Gastroesophageal sphincter (tissue), 4 donors: ENCODE results near the gene LAG3. TPM values are rescaled to one million over a fixed set of nuclear protein-coding genes. Genes with fewer than 3 reads are reported as not detected.

ENCODE experiments used
- ATAC-seq: fragments of 150-250 bp; one replicate; pipeline ENCODE4 v1.9.1; 2016; ENCODE audit warnings: mild to moderate bottlenecking, moderate library complexity
- H3K27ac ChIP-seq, 4 donors: fragments of 200-600 bp; sonication (generic) in 3 of 4; 1 replicate in 3 of 4; 2 replicates in 1 of 4; pipeline ENCODE4 v1.5.1; 2016 to 2019
- H3K27me3 ChIP-seq: fragments of 200-600 bp; sonication (generic); one replicate; pipeline ENCODE4 v1.5.1; 2019
- H3K36me3 ChIP-seq, 2 donors: fragments of 200-600 bp; sonication (generic); one replicate each; pipeline ENCODE4 v1.5.1; 2019; ENCODE audit warnings: control low read depth in 1 of 2
- H3K4me1 ChIP-seq, 3 donors: fragments of 200-600 bp; sonication (generic); 1 replicate in 2 of 3; 2 replicates in 1 of 3; pipeline ENCODE4 v1.5.1; 2016 to 2019; ENCODE audit warnings: control low read depth in 2 of 3
- H3K4me3 ChIP-seq, 2 donors: fragments of 200-600 bp; sonication (generic); one replicate each; pipeline ENCODE4 v1.5.1; 2019; ENCODE audit warnings: mild to moderate bottlenecking in 1 of 2, moderate library complexity in 1 of 2
- H3K9me3 ChIP-seq, 3 donors: fragments of 200-600 bp; sonication (generic); one replicate each; pipeline ENCODE4 v1.5.1; 2017 to 2019; ENCODE audit warnings: control low read depth in 2 of 3
- CTCF ChIP-seq, 4 experiments: fragments of 200-600 bp in 2 of 4; fragments of 450-650 bp in 2 of 4; sonication (generic) in 1 of 4; IDR thresholded peaks; one replicate each; pipeline ENCODE4 v1.5.1; 2017 to 2019; ENCODE audit warnings: antibody characterized with exemption in 4 of 4, mild to moderate bottlenecking in 2 of 4, moderate library complexity in 2 of 4
- EP300 ChIP-seq: sonication (generic); formaldehyde crosslinking; IDR thresholded peaks from one replicate; pipeline ENCODE4 v1.6.1; 2017; ENCODE audit warnings: antibody characterized with exemption, mild to moderate bottlenecking
- POLR2A ChIP-seq, 2 donors: fragments of 450-650 bp; IDR thresholded peaks; one replicate each; pipeline ENCODE4 v1.6.1; 2017; ENCODE audit warnings: antibody characterized with exemption in 2 of 2, mild to moderate bottlenecking in 2 of 2, moderate library complexity in 1 of 2
- POLR2AphosphoS5 ChIP-seq: sonication (generic); formaldehyde crosslinking; IDR thresholded peaks from one replicate; pipeline ENCODE4 v1.6.1; 2017; ENCODE audit warnings: antibody characterized with exemption
- WGBS, 2 donors: methylation state at CpG; one replicate each; pipeline ENCODE4 v1.1.5; 2018; ENCODE audit warnings: low coverage in 1 of 2; 5-methylcytosine and 5-hydroxymethylcytosine counted together
- total RNA-seq, 4 donors: library from RNA; depleted of rRNA; stranded (reverse); fragments of >200 nt; gene quantifications; one replicate each; pipeline ENCODE4 v1.1.0, GENCODE V29; 2016

The LAG3 gene
- total RNA-seq, 4 donors from 2014 or later, result 0.30 to 3.0 (median 1.9) TPM

GRCh38 chr12:6826125-6826733, 53.9 kb downstream of the LAG3 start:
- 76 to 77% methylated on average over 4 to 7 of the region's 17 CpGs for WGBS, 2 donors
- no peak for ATAC-seq
- Histone ChIP-seq H3K27ac (peak overlapping the region in 1 of 4 donors; percentile 87), H3K36me3 (peaks cover 0 to 13% of the 10 kb centered on the region in 2 donors), H3K4me1 (peaks cover 0 to 79% (median 42%) of the 10 kb centered on the region in 3 donors), H3K4me3 (no peak overlapping the region), H3K9me3 (no peaks in the 10 kb centered on the region), H3K27me3 (peaks cover 31% of the 10 kb centered on the region)
- TF ChIP-seq POLR2A (IDR thresholded peaks at IDR 0.05) (no peak), POLR2AphosphoS5 (no peak), EP300 (no peak), CTCF (IDR thresholded peaks at IDR 0.05) (no peak)

GRCh38 chr12:6826734-6827436, 54.6 kb downstream of the LAG3 start:
- peak overlapping the region in 3 of 4 donors; percentile 87 to 91 (median 87) for H3K27ac ChIP-seq
- H3K4me1 ChIP-seq, result peaks cover 0 to 72% (median 40%) of the 10 kb centered on the region in 3 donors

GRCh38 chr12:6827437-6827911, 55.2 kb downstream of the LAG3 start:
- 0% methylated on average over 1 of the region's 8 CpGs; no CpG with 5 or more reads in 1 of the 2 donors for WGBS, 2 donors
- H3K27me3 ChIP-seq, result peaks cover 26% of the 10 kb centered on the region
- TF ChIP-seq EP300 (no peak), POLR2A (IDR thresholded peaks at IDR 0.05) (no peak), CTCF (IDR thresholded peaks at IDR 0.05) (no peak), POLR2AphosphoS5 (no peak)
- ATAC-seq, result peak; percentile 71
- peaks cover 0 to 66% (median 34%) of the 10 kb centered on the region in 3 donors for H3K4me1 ChIP-seq
- H3K36me3 ChIP-seq, result peaks cover 0 to 26% of the 10 kb centered on the region in 2 donors
- H3K4me3 ChIP-seq, result peak overlapping the region in 1 of 2 donors; percentile 87
- H3K9me3 ChIP-seq, result no peaks in the 10 kb centered on the region
- H3K27ac ChIP-seq, result peak overlapping the region in 3 of 4 donors; percentile 87 to 91 (median 87)

More at GRCh38 chr12:6826734-6827436, 54.6 kb downstream of the LAG3 start:
- no peak overlapping the region for H3K4me3 ChIP-seq
- H3K9me3 ChIP-seq, result no peaks in the 10 kb centered on the region
- H3K27me3 ChIP-seq, result peaks cover 31% of the 10 kb centered on the region
- no peak for ATAC-seq
- WGBS, 2 donors, result no CpG with 5 or more reads among the region's 22 CpGs
- H3K36me3 ChIP-seq, result peaks cover 0 to 20% of the 10 kb centered on the region in 2 donors
- TF ChIP-seq POLR2AphosphoS5 (no peak), POLR2A (IDR thresholded peaks at IDR 0.05) (no peak), CTCF (IDR thresholded peaks at IDR 0.05) (no peak), EP300 (no peak)

Other genes with a start within 250 kb of the LAG3 start
- gene GAPDH, start 238.0 kb upstream of the LAG3 start, total RNA-seq, result 1,000 to 10,000 TPM; 1,868 to 3,239 (median 2,463) TPM
- 10 to 100 TPM; 16.9 to 27.4 (median 22.1) TPM for gene IFFO1, start 216.5 kb upstream of the LAG3 start, total RNA-seq
- 10 to 100 TPM; 22.5 to 49.8 (median 26.8) TPM for gene NOP2, start 204.2 kb upstream of the LAG3 start, total RNA-seq
- gene CHD4, start 165.1 kb upstream of the LAG3 start, total RNA-seq, result 100 to 1,000 TPM; 133 to 266 (median 219) TPM
- gene LPAR5, start 136.6 kb upstream of the LAG3 start, total RNA-seq, result 1 to 10 TPM in 2 of 4 donors, under 1 TPM in 2; 0.47 to 2.0 (median 1.2) TPM
- 1 to 10 TPM in 2 of 4 donors, under 1 TPM in 1, not detected in 1; 0.81 to 3.2 (median 2.4) TPM for gene ACRBP, start 125.1 kb upstream of the LAG3 start, total RNA-seq
- gene ING4, start 109.4 kb upstream of the LAG3 start, total RNA-seq, result 10 to 100 TPM; 43.2 to 63.8 (median 54.3) TPM
- gene ZNF384, start 83.1 kb upstream of the LAG3 start, total RNA-seq, result 10 to 100 TPM; 26.1 to 57.5 (median 43.6) TPM
- gene PIANP, start 71.7 kb upstream of the LAG3 start, total RNA-seq, result 1 to 10 TPM in 1 of 4 donors, under 1 TPM in 3; 0.46 to 1.2 (median 0.73) TPM
- 10 to 100 TPM; 54.4 to 69.5 (median 55.4) TPM for gene COPS7A, start 48.5 kb upstream of the LAG3 start, total RNA-seq
- 100 to 1,000 TPM; 140 to 290 (median 216) TPM for gene MLF2, start 19.4 kb upstream of the LAG3 start, total RNA-seq
- 100 to 1,000 TPM; 259 to 516 (median 325) TPM for gene PTMS, start 6.2 kb upstream of the LAG3 start, total RNA-seq
- 10 to 100 TPM in 2 of 4 donors, 1 to 10 TPM in 2; 2.6 to 15.2 (median 9.1) TPM for gene CD4, start 17.0 kb downstream of the LAG3 start, total RNA-seq
- 1 to 10 TPM; 3.7 to 9.7 (median 3.9) TPM for gene GPR162, start 49.3 kb downstream of the LAG3 start, total RNA-seq
- gene P3H3, start 55.9 kb downstream of the LAG3 start, total RNA-seq, result 10 to 100 TPM; 17.3 to 28.3 (median 23.0) TPM
- 1 to 10 TPM in 3 of 4 donors, under 1 TPM in 1; 0.45 to 1.8 (median 1.3) TPM for gene GNB3, start 68.4 kb downstream of the LAG3 start, total RNA-seq
- 1 to 10 TPM; 1.1 to 5.9 (median 1.4) TPM for gene CDCA3, start 78.8 kb downstream of the LAG3 start, total RNA-seq
- gene USP5, start 79.6 kb downstream of the LAG3 start, total RNA-seq, result 10 to 100 TPM; 43.4 to 70.9 (median 65.0) TPM
- 100 to 1,000 TPM; 324 to 473 (median 392) TPM for gene TPI1, start 95.0 kb downstream of the LAG3 start, total RNA-seq
- 10 to 100 TPM in 1 of 4 donors, 1 to 10 TPM in 3; 7.4 to 10.7 (median 8.1) TPM for gene SPSB2, start 100.8 kb downstream of the LAG3 start, total RNA-seq
- gene LRRC23, start 132.3 kb downstream of the LAG3 start, total RNA-seq, result 10 to 100 TPM in 3 of 4 donors, 1 to 10 TPM in 1; 8.8 to 16.6 (median 13.6) TPM
- gene ENO2, start 142.1 kb downstream of the LAG3 start, total RNA-seq, result 10 to 100 TPM; 31.2 to 68.2 (median 43.5) TPM
- 100 to 1,000 TPM in 2 of 4 donors, 10 to 100 TPM in 2; 49.0 to 136 (median 95.2) TPM for gene ATN1, start 155.4 kb downstream of the LAG3 start, total RNA-seq
- gene RNU7-1, start 171.3 kb downstream of the LAG3 start, total RNA-seq, result not detected
- 100 to 1,000 TPM; 172 to 521 (median 367) TPM for gene C12orf57, start 171.5 kb downstream of the LAG3 start, total RNA-seq
- gene PTPN6, start 178.8 kb downstream of the LAG3 start, total RNA-seq, result 10 to 100 TPM in 1 of 4 donors, 1 to 10 TPM in 3; 2.6 to 15.9 (median 7.5) TPM
- gene PHB2, start 198.1 kb downstream of the LAG3 start, total RNA-seq, result 100 to 1,000 TPM; 170 to 215 (median 187) TPM
- gene EMG1, start 198.4 kb downstream of the LAG3 start, total RNA-seq, result 10 to 100 TPM; 17.0 to 27.3 (median 20.1) TPM
- gene LPCAT3, start 246.0 kb downstream of the LAG3 start, total RNA-seq, result 10 to 100 TPM; 23.7 to 33.7 (median 26.6) TPM